ENCODE data around the gene NEK10. TPM values are rescaled to one million over a fixed set of nuclear protein-coding genes. Genes with fewer than 3 reads are reported as not detected.

NEK10 gene
- total and polyA plus RNA-seq, 9 donors, result 0.41 to 33.4 (median 1.1) TPM

DNA sequence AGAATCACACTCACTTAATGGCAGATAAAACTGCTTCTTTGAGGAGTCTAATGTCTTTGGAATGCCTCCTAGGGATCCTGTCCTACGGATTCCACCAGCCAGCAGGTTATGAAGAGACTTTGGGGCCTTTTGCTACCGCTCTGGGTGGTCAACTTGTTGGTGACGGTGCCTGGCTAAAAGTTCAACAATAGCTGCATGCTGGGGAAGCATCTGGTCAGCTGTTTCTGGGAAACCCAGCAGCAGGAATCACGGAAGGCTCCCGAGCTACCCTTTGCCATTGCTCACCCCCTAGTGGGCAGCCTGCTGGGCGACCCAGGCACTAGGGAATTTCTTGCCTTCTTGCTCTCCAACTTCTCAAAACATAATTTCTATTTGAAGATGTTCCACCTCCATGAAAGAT is 263.3 kb downstream of the NEK10 start:
- DNase-seq, result no peak
- Histone ChIP-seq H3K4me1 (ENCODE audit: insufficient read depth) (peaks cover 1% of the 10 kb centered on the region), H3K27me3 (no peaks in the 10 kb centered on the region), H3K36me3 (no peaks in the 10 kb centered on the region), H3K27ac (no peak overlapping the region), H3K4me3 (no peak overlapping the region), H3K9me3 (no peaks in the 10 kb centered on the region)
- 79 to 92% (median 89%) methylated on average over 6 of the region's 6 CpGs for WGBS, 3 donors
- intact Hi-C loops (cut with DNase I), result no loop called here
- no peak for TF ChIP-seq POLR2A (IDR thresholded peaks at IDR 0.05)
- TF ChIP-seq, protein P1, sequence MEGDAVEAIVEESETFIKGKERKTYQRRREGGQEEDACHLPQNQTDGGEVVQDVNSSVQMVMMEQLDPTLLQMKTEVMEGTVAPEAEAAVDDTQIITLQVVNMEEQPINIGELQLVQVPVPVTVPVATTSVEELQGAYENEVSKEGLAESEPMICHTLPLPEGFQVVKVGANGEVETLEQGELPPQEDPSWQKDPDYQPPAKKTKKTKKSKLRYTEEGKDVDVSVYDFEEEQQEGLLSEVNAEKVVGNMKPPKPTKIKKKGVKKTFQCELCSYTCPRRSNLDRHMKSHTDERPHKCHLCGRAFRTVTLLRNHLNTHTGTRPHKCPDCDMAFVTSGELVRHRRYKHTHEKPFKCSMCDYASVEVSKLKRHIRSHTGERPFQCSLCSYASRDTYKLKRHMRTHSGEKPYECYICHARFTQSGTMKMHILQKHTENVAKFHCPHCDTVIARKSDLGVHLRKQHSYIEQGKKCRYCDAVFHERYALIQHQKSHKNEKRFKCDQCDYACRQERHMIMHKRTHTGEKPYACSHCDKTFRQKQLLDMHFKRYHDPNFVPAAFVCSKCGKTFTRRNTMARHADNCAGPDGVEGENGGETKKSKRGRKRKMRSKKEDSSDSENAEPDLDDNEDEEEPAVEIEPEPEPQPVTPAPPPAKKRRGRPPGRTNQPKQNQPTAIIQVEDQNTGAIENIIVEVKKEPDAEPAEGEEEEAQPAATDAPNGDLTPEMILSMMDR (IDR thresholded peaks at IDR 0.05), result no peak
- no peak for TF ChIP-seq EP300 (IDR thresholded peaks at IDR 0.05)

DNA sequence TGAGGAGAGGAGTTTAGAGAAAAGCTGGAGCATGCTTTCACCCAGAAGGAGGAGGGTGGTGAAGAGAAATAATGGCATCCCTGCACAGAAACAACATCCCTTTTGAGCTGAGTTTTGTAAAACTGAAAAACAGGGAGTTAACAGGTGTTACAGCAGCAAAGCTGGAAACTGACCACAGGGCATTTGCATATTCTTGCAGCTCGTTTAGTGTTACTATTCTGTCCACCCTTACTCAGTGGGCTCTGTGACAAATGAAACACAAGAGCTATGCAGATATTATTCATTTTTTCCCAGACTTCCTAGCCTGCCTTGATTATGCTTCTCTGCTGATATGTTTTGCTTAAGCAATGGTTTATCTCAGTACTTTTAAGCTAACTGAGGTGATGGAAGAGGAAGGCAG is 272.0 kb downstream of the NEK10 start:
- Histone ChIP-seq H3K9me3 (no peaks in the 10 kb centered on the region), H3K27ac (no peak overlapping the region), H3K4me3 (no peak overlapping the region), H3K4me1 (ENCODE audit: insufficient read depth) (no peaks in the 10 kb centered on the region), H3K27me3 (no peaks in the 10 kb centered on the region), H3K36me3 (no peaks in the 10 kb centered on the region)
- DNase-seq, result no peak
- WGBS, 3 donors, result 38 to 68% (median 50%) methylated on average over 1 of the region's 1 CpG
- intact Hi-C loops (cut with DNase I), result no loop called here
- TF ChIP-seq, protein P1 (IDR thresholded peaks at IDR 0.05), result no peak
- TF ChIP-seq POLR2A (IDR thresholded peaks at IDR 0.05), result no peak
- TF ChIP-seq EP300 (IDR thresholded peaks at IDR 0.05), result no peak

DNA sequence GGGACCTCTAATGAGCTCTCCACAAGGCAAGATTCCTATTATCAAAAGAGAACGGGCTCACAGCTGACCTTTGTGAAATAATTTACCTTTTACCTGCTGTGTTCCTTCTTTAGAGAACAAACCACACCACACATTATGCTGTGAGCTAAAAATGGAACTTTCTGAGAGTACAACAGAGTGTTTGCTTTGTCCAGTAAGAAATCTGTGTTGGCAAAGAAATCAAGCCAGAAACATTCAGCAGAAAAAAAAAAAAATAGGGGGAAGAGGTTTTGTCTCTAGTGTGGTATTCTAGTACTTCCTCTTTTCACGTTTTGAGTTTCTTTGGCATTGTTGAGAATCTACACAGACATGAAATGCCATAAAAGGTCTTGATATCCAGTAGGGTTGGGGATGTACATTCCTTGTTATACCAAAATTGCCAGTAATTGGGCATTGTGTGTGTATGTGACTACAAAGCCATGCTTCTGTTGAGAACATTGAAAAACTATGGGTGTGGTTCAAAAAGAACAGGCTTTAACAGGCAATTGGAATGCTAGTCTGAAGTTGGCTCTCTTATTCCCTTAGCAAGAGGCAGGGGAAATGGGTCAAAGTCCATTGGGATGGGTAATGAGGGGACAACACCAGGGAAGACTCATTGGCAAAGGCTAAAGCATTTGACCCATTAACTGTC is 273.5 kb downstream of the NEK10 start:
- WGBS, 3 donors, result 16 to 38% (median 17%) methylated on average over 2 of the region's 2 CpGs
- H3K4me3 ChIP-seq, result no peak overlapping the region
- no peak for DNase-seq
- H3K4me1 ChIP-seq (ENCODE audit: insufficient read depth), result no peaks in the 10 kb centered on the region
- H3K9me3 ChIP-seq, result no peaks in the 10 kb centered on the region
- H3K36me3 ChIP-seq, result no peaks in the 10 kb centered on the region
- intact Hi-C loops (cut with DNase I), result no loop called here
- TF ChIP-seq POLR2A (IDR thresholded peaks at IDR 0.05), result no peak
- TF ChIP-seq, protein P1 (IDR thresholded peaks at IDR 0.05), result no peak
- TF ChIP-seq EP300 (IDR thresholded peaks at IDR 0.05), result no peak
- H3K27me3 ChIP-seq, result no peaks in the 10 kb centered on the region
- no peak overlapping the region for H3K27ac ChIP-seq

DNA sequence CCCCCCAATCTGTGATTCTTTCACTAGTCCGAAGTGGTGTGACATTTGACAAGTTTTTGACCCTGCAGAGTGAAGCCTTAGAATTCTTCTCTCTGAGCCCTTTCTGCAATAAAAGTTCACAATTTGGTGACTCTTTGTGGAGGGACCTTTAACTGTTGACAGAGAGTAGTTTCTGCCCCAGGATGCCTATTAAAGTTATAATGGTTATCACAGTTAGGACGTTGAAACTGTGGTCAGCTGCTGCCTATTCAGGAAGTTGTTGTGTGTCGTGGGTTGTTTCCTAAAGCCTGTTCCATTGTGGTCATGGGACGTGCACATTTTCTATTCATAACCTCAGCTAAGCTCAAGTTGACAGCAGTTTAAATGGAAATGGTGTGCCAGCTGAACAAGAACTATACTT is 274.5 kb downstream of the NEK10 start:
- no peaks in the 10 kb centered on the region for H3K27me3 ChIP-seq
- intact Hi-C loops (cut with DNase I), result no loop called here
- H3K9me3 ChIP-seq, result no peaks in the 10 kb centered on the region
- H3K4me3 ChIP-seq, result no peak overlapping the region
- no peaks in the 10 kb centered on the region for H3K4me1 ChIP-seq (ENCODE audit: insufficient read depth)
- 43 to 47% (median 43%) methylated on average over 4 of the region's 4 CpGs for WGBS, 3 donors
- H3K27ac ChIP-seq, result no peak overlapping the region
- no peaks in the 10 kb centered on the region for H3K36me3 ChIP-seq
- no peak for DNase-seq
- TF ChIP-seq, protein P1 (IDR thresholded peaks at IDR 0.05), result no peak

All from ovary (tissue), 9 donors.